SU-DHL-6 (cell line): ENCODE data around the gene ELP1.

Source experiments
- H2AFZ ChIP-seq: fragments of 200-600 bp; sonication (generic); 2 replicates; pipeline ENCODE4 v1.6.1; 2014; ENCODE audit warnings: low read depth, mild to moderate bottlenecking, moderate library complexity, mixed read lengths, antibody characterized with exemption, low read length; ENCODE audit not compliant: severe bottlenecking
- H3F3A ChIP-seq: fragments of 200-600 bp; shearing (Covaris generic); 2 replicates; pipeline ENCODE4 v1.6.0; 2016; ENCODE audit warnings: antibody characterized with exemption, mild to moderate bottlenecking; ENCODE audit not compliant: insufficient read depth
- H3K27ac ChIP-seq: fragments of 200-600 bp; sonication (generic); 2 replicates; pipeline ENCODE4 v1.5.1; 2016; ENCODE audit warnings: low read depth, mild to moderate bottlenecking, low read length, moderate library complexity, mixed read lengths
- H3K27me3 ChIP-seq: fragments of 200-600 bp; sonication (generic), shearing (Covaris generic); 2 replicates; pipeline ENCODE4 v1.6.0; 2014; ENCODE audit warnings: mild to moderate bottlenecking, low read length
- H3K36me3 ChIP-seq: fragments of 200-600 bp; sonication (generic); 2 replicates; pipeline ENCODE4 v1.6.1; 2014; ENCODE audit warnings: mild to moderate bottlenecking, low read length, mixed read lengths
- H3K4me2 ChIP-seq: fragments of 300-600, 200-600 bp; shearing (Covaris generic), sonication (generic); 2 replicates; pipeline ENCODE4 v1.6.0; 2014; ENCODE audit warnings: low read length, low read depth, mild to moderate bottlenecking; ENCODE audit not compliant: poor library complexity, severe bottlenecking
- H3K4me3 ChIP-seq: fragments of 200-600 bp; sonication (generic); 2 replicates; pipeline ENCODE4 v1.5.1; 2014; ENCODE audit warnings: antibody characterized with exemption, low read length, mild to moderate bottlenecking, mixed read lengths; ENCODE audit not compliant: insufficient read depth, poor library complexity, severe bottlenecking
- H3K79me2 ChIP-seq: fragments of 200-600 bp; sonication (generic); 2 replicates; pipeline ENCODE4 v1.6.1; 2014; ENCODE audit warnings: mild to moderate bottlenecking, low read length, moderate library complexity; ENCODE audit not compliant: insufficient read depth
- H3K9ac ChIP-seq: fragments of 200-600 bp; sonication (generic); 2 replicates; pipeline ENCODE4 v1.7.0; 2014; ENCODE audit warnings: mild to moderate bottlenecking, low read length
- H3K9me2 ChIP-seq: fragments of 200-600 bp; sonication (generic); replicated peaks from 2 replicates; pipeline ENCODE4 v1.6.1; 2014; ENCODE audit warnings: low read length; ENCODE audit not compliant: insufficient read depth
- H3K9me3 ChIP-seq: fragments of 200-600 bp; sonication (generic); 2 replicates; pipeline ENCODE4 v1.6.1; 2014; ENCODE audit warnings: low read length, mixed read lengths; ENCODE audit not compliant: insufficient read depth
- H4K20me1 ChIP-seq: fragments of 200-600 bp; sonication (generic); 2 replicates; pipeline ENCODE4 v1.6.1; 2014; ENCODE audit warnings: low read depth, mild to moderate bottlenecking, antibody characterized with exemption, low read length, moderate library complexity, mixed read lengths
- EZH2phosphoT487 ChIP-seq: fragments of 200-600 bp; sonication (generic), shearing (Covaris generic); conservative IDR thresholded peaks from 2 replicates; pipeline ENCODE4 v1.6.1; 2018; ENCODE audit warnings: mild to moderate bottlenecking, antibody characterized with exemption, low read length, moderate library complexity, mixed read lengths
- TF ChIP-seq, protein P1 (sequence below): fragments of 200-600 bp; sonication (generic); IDR thresholded peaks from one replicate; pipeline ENCODE4 v1.5.1; 2017; ENCODE audit warnings: antibody characterized with exemption, mild to moderate bottlenecking, low read length, moderate library complexity; ENCODE audit not compliant: insufficient read depth, poor library complexity, severe bottlenecking

Gene ELP1

GRCh38 chr9:108855888-108856287 lies 78.0 kb downstream of the ELP1 start, which contains the start of gene ACTL7B:
TSS of gene ACTL7B (minus strand) at chr9:108855986. CDS start at chr9:108855930, 56 bp downstream.
- no peaks in the 10 kb centered on the region for H3K9me2 ChIP-seq
- H2AFZ ChIP-seq = no peak within 1 kb of the TSS
- no peak within 1 kb of the TSS for H3K4me3 ChIP-seq
- H3K9ac ChIP-seq = no peak within 1 kb of the TSS
- no peaks in the 10 kb centered on the region for H3K36me3 ChIP-seq
- no peaks in the 10 kb centered on the region for H3K9me3 ChIP-seq
- no peak for TF ChIP-seq EZH2phosphoT487
- TF ChIP-seq, protein P1, sequence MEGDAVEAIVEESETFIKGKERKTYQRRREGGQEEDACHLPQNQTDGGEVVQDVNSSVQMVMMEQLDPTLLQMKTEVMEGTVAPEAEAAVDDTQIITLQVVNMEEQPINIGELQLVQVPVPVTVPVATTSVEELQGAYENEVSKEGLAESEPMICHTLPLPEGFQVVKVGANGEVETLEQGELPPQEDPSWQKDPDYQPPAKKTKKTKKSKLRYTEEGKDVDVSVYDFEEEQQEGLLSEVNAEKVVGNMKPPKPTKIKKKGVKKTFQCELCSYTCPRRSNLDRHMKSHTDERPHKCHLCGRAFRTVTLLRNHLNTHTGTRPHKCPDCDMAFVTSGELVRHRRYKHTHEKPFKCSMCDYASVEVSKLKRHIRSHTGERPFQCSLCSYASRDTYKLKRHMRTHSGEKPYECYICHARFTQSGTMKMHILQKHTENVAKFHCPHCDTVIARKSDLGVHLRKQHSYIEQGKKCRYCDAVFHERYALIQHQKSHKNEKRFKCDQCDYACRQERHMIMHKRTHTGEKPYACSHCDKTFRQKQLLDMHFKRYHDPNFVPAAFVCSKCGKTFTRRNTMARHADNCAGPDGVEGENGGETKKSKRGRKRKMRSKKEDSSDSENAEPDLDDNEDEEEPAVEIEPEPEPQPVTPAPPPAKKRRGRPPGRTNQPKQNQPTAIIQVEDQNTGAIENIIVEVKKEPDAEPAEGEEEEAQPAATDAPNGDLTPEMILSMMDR = no peak
- H3K4me2 ChIP-seq = no peak within 1 kb of the TSS
- no peak within 1 kb of the TSS for H3K27ac ChIP-seq
- H4K20me1 ChIP-seq = no peaks in the 10 kb centered on the region
- H3K27me3 ChIP-seq = no peaks in the 10 kb centered on the region
- no peaks in the 10 kb centered on the region for H3K79me2 ChIP-seq
- no peaks in the 10 kb centered on the region for H3F3A ChIP-seq

DNA sequence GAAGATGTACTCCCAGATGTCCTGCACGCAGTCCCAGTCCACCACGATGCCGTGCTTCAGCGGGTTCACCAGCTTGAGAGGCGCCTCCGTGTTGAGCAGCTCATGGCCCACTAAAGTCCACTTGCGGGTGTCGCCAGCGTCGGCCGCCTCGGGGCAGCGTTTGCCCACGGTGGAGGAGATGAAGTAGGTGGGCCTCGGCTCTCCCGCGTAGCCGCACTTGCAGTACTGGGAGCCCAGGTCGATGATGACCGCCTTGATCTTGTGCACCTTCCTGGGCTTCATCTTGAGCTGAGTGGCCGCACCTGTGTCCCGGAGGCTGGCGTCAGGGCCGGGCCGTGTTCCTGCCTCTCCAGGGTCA lies 78.4 kb downstream of the ELP1 start:
- no peak overlapping the region for H3K27ac ChIP-seq
- no peaks in the 10 kb centered on the region for H4K20me1 ChIP-seq
- no peaks in the 10 kb centered on the region for H3K79me2 ChIP-seq
- no peak overlapping the region for H3K4me2 ChIP-seq
- H2AFZ ChIP-seq = no peak overlapping the region
- H3K36me3 ChIP-seq = no peaks in the 10 kb centered on the region
- no peak overlapping the region for H3K9ac ChIP-seq
- no peaks in the 10 kb centered on the region for H3F3A ChIP-seq
- TF ChIP-seq, protein P1 = no peak
- no peak for TF ChIP-seq EZH2phosphoT487
- no peaks in the 10 kb centered on the region for H3K27me3 ChIP-seq
- H3K9me2 ChIP-seq = no peaks in the 10 kb centered on the region
- H3K9me3 ChIP-seq = no peaks in the 10 kb centered on the region
- no peak overlapping the region for H3K4me3 ChIP-seq

- Histone ChIP-seq H3K4me2 (no peak overlapping the region), H3K27ac (no peak overlapping the region), H3K9me3 (no peaks in the 10 kb centered on the region), H4K20me1 (no peaks in the 10 kb centered on the region), H3K9ac (no peak overlapping the region), H3K36me3 (no peaks in the 10 kb centered on the region), H3K79me2 (no peaks in the 10 kb centered on the region), H2AFZ (no peak overlapping the region), H3K9me2 (no peaks in the 10 kb centered on the region), H3K4me3 (no peak overlapping the region), H3K27me3 (no peaks in the 10 kb centered on the region), H3F3A (no peaks in the 10 kb centered on the region)
- TF ChIP-seq, protein P1 = no peak
- no peak for TF ChIP-seq EZH2phosphoT487
Measured at GRCh38 chr9:108854641-108855528, 79.0 kb downstream of the ELP1 start.
